Umbilical cord (tissue), 2 donors: ENCODE measurements around the gene GSTM4. TPM values are rescaled to one million over a fixed set of nuclear protein-coding genes. Genes with fewer than 3 reads are reported as not detected.
A peak's percentile ranks its signal among the peaks of the same experiment; 100 is the strongest.
"Not testable (repeated sequence)": the region's sequence is repeated elsewhere in the genome, so short reads cannot be mapped to it uniquely, and the experiment has no call there.

Experiments
- DNase-seq: peaks from one replicate; pipeline ENCODE4 v3.0.0-alpha.2; 2015; ENCODE audit warnings: low spot score
- total RNA-seq: library from RNA; depleted of rRNA; stranded (reverse); fragments of >200 nt; gene quantifications from one replicate; pipeline ENCODE4 v1.2.3, GENCODE V29; 2014; ENCODE audit warnings: low replicate concordance; ENCODE audit not compliant: insufficient read depth

GSTM4 gene
- total RNA-seq, 1 donor from 2014 or later = 6.5 TPM

DNA sequence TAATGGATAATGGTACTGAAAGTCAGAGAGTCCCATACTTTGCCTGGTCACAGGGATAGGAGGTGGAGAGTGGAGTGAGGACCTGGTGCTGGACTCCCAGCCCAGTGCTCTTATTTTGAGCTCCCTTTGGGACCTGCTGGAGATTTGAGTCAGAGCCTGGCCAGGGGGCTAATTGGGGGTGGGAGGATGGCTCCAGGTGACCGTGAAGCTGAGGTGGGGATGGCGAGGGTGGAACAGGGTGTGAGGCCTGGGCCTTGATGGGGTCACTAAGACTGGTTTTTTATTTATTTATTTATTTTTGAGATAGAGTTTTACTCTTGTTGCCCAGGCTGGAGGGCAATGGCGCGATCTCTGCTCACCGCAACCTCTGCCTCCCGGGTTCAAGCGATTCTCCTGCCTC lies 18.5 kb upstream of the GSTM4 start:
- no peak for DNase-seq

DNA sequence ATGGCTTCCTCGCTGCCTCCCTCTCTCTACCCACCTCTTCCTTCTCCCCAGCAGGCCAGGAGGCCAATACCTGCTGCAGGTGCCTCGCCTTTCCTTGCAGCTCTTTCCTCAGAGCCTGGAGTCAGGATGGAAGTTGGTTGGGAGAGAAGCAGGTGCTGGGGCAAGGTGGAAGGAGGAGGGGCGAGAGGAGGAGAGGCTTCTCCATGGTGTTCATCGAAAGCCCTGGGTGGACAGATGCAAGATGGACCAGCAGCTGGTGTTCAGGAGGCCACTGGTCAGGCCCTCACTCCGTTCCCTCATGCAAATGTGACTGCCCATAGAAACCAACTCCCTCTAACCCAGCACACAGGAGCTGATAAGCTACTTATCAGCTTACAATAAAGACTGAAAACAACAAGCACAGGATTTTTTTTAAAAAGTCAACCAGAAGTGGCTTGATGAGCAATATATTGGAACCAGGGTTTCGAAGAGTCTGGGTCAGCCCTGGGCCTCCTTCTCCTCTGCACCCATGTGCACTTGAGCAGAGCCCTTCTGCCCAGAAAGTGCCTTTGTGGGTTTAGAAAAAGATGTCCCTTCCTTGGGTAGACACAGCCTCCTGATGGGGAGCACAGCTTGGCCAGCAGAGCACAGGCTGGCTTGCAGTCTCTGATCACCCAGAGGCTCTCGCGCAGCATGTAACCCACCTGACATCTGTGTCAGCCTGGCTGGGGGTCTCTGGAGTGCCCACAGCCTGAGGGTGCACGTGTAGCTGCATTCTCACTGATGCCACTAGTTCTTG lies 16.6 kb upstream of the GSTM4 start:
- DNase-seq = no peak

DNA sequence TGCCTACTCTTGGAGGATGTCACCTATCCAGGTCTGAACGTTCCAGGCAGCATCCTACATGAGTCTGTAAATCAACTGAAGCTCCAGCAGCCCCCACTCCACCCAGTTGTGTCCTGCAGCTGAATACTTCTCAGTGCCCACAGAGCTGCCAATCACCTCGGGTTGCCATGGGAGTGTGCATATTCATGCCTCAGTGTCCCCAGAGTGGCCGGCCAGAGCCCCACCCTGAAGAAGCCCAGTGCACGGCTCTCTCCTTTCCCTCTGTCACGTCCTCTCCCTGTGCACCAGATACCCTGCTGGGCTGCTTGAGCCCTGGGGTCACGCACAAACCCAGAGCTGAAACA lies 16.1 kb upstream of the GSTM4 start:
- no peak for DNase-seq

DNA sequence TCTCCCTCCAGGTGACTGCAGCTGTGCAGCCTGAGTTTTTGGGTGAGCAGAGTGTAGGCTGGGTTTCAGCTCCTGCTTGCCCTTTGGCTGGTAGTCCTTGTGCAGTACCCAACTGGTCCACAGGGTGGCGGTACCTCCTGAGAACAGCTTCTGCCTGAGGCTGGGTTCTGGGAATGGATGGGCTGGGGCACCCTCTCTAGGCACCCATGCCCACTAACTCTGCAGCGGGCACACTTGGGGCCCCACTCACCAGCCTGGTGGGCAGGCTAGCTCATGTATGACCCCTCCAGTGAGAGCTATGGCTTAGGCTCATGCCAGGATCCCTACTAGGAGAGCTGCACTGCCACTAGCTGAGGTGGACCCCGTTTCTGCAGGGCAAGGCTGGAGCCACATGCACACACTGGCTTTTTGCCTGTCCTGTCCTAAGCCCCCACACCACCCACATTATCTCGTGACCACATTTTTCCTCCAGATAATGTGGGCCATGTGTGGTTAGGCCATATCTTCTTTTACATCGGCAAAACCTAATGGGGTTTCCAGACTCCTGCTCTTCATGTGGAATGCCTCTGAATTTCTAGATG lies 15.5 kb upstream of the GSTM4 start:
- peak; percentile 53 for DNase-seq

DNA sequence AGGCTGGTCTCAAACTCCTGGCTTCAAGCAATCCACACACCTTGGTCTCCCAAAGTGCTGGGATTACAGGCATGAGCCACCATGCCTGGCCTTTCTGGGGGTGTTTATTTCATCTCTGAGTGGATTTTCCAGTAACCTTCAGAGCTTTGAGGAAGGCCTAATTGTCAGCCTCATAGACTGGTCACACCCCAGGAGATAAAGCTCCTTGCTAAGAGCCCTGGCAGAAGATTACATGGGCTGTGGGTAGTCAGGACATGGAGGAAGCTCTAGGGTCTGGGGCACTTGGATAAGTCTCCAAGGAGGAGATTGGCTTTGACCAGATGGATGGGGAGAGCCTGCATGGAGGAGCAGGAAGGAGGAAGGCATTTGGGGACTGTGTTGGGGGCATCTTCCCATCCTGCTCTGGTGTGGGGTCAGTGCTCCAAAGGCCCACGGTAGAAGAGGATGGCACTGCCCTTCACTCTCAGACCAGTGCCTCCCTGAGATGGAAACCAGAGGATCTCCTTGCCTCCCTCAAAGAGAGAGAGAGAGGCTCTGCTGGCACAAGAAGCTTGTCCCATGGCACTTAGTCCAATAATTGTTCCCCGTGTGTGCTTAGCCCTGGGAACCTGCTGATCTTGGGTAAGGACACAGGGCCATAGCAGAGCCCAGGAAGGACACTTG lies 14.7 kb upstream of the GSTM4 start:
- DNase-seq = no peak

DNA sequence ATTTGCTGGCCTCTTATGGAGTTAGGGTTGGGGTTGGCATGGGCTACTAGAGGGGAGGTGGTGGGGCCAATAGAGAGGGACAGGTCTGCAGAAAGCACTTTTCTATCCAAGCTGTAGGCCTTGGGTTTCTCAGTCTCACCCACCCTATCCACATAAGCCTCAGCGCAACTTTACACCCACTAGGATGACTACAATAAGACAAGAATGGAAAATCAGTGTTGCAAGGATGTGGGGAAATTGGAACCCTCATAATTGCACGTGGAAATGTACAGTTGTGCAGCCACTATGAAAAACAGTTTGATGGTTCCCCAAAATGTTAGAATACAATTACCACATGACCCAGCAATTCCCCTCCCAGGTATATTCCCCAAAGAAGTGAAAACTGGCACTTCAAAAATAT lies 14.0 kb upstream of the GSTM4 start:
- no peak for DNase-seq

DNA sequence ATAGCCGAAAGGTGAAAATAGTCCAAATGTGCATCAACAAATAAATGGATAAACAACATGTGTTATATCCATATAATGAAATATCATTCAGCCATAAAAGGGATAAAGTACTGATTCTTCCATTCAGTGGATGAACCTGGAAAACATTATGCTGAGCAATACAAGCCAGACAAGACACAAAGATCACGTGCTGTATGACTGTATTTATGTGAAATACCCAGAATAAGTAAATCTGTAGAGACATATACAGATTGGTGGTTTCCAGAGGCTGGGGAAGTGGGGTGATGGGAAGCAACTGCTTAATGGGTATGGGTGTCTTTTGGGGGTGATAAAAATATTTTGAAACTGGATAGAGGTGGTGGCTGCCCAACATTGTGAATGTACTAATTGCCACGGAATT lies 13.3 kb upstream of the GSTM4 start:
- no peak for DNase-seq

DNA sequence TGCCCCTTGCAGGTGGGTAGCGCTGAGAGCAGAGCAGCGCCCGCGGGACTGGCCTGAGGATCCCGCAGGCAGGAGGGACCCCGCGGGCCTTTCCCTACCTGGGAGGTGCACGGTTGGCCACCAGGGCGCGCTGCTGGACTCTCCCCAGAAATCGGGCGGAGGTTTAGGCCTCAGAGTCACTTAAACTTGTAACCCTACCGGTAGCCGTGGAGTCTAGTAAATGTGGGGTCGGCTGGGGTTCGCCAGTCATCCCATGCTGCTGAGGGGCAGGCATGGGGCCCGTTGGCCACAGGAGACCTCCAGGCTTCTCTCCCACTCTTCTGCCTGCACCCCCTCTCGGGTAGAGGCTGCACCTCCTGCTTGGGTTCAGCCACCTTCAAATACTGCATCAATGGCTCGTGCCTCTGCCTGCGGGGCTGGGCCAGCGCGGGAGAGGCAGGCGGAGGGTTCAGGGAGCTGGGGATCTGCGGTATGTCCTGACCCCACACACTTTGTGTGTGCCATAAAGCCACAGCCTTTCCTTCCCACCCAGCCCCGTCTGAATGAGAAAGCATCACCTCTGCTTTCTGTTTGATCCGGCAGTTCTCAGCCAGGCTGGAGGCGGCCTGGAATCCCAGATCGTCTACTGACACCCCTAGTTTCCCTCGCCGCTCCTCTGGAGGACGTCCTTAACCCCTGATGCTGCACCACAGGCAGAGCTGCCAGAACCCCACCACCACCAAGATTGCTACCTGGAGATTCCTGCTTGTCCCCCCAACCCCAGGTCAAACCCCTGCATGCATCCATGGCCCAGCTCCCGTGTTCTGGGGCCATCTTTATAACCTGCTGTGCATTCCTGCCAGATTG lies 12.3 kb upstream of the GSTM4 start:
- DNase-seq = peak; percentile 73

DNA sequence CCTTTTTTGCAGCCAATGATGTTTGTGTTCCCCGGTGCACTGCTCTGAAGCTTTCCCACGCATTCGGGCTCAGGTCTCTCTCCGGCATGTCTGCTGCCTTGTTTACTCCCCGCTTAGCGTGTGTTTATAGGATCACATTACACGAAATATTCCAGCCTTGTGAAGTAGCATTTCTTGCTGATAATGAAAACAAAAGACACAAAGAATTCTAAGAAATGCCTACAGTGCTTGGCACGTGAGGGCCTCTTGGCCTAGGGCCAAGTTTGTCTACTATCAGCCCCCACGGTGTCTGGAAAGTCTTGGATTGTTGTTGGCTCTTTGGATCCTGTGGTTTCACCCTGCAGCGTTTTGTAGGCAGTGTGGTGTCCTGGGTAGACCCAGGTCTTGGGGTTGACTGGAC lies 11.2 kb upstream of the GSTM4 start:
- DNase-seq = no peak

DNA sequence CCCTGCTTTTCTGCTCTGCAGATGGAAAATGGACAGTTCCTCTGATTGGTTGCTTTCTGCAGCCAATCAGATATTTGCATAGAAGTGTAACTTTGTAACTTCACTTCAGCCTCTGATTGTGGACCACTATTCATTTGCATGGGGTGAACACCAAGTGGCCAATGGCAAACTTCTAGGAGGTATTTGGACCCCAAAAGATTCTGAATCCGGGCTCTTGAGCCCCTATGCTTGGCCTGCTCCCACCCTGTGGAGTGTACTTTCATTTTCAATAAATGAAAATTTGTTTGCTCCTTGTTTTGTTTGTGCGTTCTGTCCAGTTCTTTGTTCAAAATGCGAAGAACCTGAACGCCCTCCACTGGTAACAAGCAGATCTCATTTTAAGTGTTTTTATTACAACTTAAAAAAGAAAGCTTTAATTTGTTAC lies 6.4 kb upstream of the GSTM4 start:
- peak; percentile 59 for DNase-seq

DNA sequence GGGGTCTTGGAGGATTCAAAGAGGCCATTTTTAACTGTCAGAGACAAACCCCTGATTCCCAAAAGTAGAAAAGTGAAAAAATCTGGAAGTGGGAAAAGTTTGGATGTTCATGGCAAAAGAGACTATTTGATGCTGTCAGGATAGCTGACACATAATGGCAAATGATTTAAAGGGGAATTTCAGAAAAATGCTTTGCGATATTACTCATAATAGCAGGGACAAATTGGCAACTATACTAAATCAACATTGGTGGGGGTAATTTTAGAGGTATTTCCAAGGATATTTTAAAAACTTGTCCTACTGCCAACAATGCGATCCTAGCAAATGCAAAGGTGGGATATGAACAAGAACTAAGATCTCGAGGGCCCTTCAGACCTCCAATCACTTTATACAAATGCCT lies 5.3 kb upstream of the GSTM4 start:
- DNase-seq = no peak

DNA sequence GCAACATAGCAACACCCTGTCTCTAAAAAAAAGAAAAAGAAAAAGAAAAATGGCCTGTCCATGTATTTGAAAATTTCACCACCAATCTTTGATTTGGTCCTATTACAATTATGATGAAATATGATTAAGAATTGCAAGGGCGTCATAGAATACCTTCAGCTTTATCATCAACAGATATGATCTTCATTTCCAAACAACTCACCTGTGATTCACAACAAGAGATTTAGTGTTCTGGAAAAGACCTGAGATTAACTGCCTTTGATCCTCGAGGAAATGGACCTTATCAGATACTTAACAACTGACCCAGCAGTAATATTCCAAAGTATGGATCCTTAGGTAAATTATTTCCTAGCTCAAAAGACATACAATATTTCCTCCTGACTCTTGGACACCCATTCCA lies 3.5 kb upstream of the GSTM4 start:
- DNase-seq = no peak

DNA sequence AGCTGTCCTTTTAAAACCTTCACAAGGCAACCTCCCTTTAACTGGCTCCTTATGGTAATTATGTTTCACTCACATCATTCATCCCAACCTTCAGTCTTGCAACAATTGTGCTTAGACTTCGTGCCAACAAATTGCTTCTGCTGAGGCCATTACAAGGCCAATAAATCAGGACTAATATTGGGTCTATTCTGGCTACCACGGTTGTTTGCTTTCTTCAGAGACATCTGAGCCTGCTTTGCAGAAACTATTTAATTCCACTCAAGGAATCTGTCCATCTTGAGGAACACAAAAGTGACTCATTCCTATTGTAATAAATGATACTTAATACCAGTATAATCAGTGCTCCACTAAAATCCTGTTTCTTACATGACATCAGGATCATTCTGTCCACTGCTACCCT lies 2.6 kb upstream of the GSTM4 start:
- no peak for DNase-seq

DNA sequence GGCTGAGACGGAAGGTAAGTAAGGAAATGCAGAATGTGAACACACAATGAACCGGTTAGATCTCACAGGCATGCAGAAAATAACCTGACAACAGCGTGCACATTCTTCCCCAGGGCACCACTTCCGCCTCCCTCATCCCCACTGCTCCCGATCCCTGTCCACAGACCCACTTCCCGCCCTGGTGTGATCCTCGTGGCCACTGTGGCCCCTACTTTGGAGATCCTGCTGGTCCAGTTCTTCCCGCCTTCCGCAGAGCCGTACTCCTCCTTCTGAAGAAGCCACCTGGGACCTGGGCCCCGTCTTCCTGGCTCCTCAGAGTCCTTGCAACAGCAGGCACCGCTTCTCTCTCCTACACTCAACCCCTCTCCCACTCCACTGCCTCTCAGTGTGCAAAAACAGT lies 1.4 kb upstream of the GSTM4 start:
- DNase-seq = no peak

DNA sequence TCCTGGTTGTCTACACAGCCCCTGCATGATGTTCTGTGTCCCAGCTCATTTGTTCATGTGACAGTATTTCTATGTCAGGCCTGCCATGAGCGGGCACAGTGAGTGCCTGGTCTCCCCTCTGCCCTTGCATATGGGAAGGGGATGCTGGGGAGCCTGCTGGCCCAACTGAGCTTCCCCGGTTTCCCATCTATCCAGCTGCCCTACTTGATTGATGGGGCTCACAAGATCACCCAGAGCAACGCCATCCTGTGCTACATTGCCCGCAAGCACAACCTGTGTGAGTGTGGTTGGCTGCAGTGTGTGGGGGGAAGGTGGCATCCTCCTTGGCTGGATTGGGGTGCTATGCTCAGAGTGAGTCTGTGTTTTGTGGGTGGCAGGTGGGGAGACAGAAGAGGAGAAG lies 1.5 kb downstream of the GSTM4 start:
- DNase-seq = no peak

DNA sequence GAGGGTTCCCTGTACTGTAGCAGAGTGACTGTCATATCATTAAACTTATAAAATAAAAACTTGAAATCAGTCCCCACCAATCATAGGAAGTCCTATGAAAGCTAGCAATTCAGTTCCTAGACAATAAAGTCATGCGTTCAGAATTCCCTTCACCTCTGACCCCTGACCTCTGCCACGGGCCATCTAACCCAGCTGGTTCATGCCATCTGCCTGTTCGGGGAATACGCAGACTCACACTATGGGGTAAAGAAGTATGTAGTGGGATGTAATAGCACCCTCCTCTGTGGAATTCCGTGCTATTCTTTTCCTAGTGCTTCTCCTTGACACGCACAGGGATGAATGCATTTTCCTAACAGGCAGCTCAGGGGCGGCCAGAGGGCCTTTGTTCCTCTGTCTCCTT lies 2.1 kb downstream of the GSTM4 start:
- no peak for DNase-seq

DNA sequence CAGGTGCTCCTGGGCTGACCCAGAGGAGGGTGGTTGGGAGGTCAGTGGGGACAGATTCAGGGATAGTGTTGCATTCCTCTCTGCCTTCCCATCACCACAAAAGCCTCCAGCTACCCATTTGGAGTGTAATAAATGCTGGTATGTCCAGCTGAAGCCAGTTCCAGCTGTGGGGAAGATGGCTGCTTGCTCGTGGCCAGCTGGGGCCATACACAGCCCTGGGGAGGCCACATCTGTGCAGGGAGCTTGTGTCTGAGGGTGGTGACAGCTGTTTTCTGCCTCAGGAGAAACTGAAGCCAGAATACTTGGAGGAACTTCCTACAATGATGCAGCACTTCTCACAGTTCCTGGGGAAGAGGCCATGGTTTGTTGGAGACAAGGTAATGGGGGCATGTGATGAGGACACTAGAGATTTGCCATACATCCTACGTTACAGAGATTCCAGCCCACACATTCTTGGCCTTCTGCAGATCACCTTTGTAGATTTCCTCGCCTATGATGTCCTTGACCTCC lies 2.7 kb downstream of the GSTM4 start:
- DNase-seq = no peak

DNA sequence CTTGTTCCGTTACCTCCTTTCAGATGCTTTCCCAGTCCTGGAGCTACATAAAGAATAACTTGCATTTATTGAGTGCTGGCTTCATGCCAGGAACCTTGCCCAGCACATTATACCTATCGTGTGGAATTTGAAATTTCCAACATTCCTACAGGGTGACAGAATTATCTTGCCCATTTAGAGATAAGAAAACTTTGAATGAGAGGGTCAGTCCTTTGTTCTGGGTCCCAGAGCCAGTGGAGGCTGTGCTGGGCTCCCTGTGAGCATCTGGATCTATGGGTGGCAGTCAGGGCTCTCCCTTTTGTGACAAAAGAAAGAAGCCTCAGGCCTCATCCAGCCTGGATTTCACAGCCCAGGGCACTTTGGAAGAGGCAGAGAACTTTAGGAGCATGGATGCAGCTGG lies 3.2 kb downstream of the GSTM4 start:
- DNase-seq = no peak

DNA sequence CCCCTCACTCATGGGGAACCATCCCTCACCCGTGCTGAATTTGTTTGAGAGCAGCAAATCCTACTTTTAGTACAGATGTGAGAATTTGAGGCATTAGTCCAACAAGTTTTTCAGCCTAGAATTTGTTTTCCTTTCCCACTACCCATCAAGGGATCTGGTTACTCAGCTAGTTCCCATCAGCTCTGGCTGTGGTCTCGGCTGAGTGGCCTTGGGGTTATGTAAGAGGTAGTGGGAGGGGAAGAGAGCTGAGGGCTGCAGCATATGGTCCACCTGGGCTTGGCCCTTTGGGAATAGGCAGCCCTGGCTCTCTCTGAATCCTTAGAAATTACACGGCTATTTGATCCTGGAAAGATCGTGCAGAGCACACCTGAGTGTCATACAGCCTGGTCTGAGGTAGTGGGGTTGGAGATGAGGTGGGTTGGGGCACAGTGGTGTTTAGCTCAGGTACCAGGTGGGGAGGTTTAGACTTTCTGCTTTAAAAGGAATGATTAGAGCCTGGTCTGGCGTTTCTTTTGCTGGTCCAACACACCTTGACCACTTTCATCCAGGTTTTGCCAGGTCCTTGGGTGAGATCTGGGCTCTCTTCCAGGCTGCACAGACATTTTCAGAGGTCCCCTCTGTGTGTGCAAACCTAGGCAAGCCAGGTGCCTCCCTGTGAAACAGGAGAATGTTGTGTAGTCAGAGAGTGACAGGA lies 4.2 kb downstream of the GSTM4 start:
- DNase-seq = no peak

DNA sequence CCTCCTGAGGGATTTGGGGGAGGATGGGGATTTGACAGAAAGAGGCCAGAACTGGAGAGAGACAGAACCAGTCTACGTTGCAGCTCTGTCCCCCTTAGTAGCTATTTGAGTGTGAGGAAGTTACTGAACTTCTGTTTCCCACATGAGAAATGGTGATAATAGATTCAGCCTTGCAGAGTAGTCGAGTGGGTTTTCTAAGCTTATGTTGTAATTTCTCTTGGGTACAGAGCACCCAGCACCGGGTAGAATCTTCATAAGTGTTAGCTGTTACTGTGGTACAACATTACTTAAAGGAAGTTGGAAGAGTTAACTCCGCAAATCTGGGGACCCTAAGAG lies 4.8 kb downstream of the GSTM4 start:
- not testable (repeated sequence) for DNase-seq

DNA sequence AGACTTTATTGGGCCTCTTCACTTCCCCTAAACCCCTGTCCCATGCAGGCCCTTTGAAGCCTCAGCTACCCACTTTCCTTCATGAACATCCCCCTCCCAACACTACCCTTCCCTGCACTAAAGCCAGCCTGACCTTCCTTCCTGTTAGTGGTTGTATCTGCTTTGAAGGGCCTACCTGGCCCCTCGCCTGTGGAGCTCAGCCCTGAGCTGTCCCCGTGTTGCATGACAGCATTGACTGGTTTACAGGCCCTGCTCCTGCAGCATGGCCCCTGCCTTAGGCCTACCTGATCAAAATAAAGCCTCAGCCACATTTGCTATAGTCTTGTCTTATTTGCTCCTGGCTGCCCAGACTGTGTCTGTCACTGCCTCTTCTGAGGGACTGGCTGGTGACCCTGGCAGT lies 5.5 kb downstream of the GSTM4 start:
- DNase-seq = no peak

DNA sequence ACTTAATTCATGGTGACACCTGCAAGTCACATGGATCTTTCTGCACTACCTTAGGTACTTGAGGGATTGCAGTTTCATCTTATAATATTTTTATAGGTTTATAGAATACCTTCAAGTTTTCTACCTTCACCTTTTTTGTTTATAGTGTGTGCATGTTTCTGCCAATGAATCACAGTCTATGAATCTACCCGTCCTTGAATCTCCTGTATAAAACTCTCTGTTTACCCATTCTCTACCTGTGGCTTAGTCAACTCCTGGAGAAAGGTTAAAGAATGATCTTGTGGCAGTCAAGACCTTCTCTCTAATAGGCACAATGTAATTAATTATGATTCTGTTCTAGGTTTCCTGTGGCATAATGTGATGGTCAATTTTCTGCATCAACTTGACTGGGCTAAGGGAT lies 8.8 kb downstream of the GSTM4 start:
- DNase-seq = no peak
